HEK293 (cell line): Measurements from ENCODE around the gene PFDN1.

Experiments used
- CTCF ChIA-PET: fragments of 350-600 bp; formaldehyde crosslinking; extraction: SDS; loops from one replicate; lab custom pipeline; 2021; ENCODE audit warnings: antibody characterized with exemption; lab: Yijun Ruan, JAX
- POLR2A ChIA-PET: fragments of 300-600 bp; formaldehyde crosslinking; extraction: SDS; loops from one replicate; lab custom pipeline; 2020; ENCODE audit warnings: antibody characterized with exemption, inconsistent platforms; lab: Yijun Ruan, JAX
- H3K27ac ChIP-seq: fragments of 200-500 bp; sonication (Bioruptor generic); 2 replicates; pipeline ENCODE4 v1.5.1; 2014; ENCODE audit warnings: low read depth, low read length, control low read depth, inconsistent platforms; ENCODE audit errors: extremely low read depth
- H3K36me3 ChIP-seq, 2 experiments: fragments of 200-500 bp in 1 of 2; sonication (Bioruptor generic) in 1 of 2; 1 replicate in 1 of 2; 2 replicates in 1 of 2; pipeline ENCODE4 v1.5.1; 2014 to 2017; ENCODE audit warnings: inconsistent platforms in 2 of 2, low read length in 2 of 2; ENCODE audit not compliant: control insufficient read depth in 2 of 2, insufficient read depth in 1 of 2
- H3K4me1 ChIP-seq: fragments of 200-500 bp; sonication (Bioruptor generic); 2 replicates; pipeline ENCODE4 v1.5.1; 2014; ENCODE audit warnings: mild to moderate bottlenecking, low read length, inconsistent platforms; ENCODE audit not compliant: control insufficient read depth, insufficient read depth
- H3K4me3 ChIP-seq: 2 replicates; pipeline ENCODE4 v1.5.1; 2011; ENCODE audit warnings: low read depth, mild to moderate bottlenecking, control low read depth, low read length, moderate library complexity
- H3K9me3 ChIP-seq: fragments of 200-500 bp; sonication (Bioruptor generic); 2 replicates; pipeline ENCODE4 v1.5.1; 2014; ENCODE audit warnings: low read depth, low read length, inconsistent platforms; ENCODE audit not compliant: control insufficient read depth, insufficient read depth
- BCL11A ChIP-seq: fragments of 450-650 bp; formaldehyde crosslinking; IDR thresholded peaks from 2 replicates; pipeline ENCODE4 v1.5.1; 2016; ENCODE audit warnings: low read depth, missing biosample characterization, missing genetic modification characterization
- FEZF1 ChIP-seq: fragments of 450-650 bp; formaldehyde crosslinking; IDR thresholded peaks from 2 replicates; pipeline ENCODE4 v1.5.1; 2016; ENCODE audit warnings: missing biosample characterization, missing genetic modification characterization
- SCRT2 ChIP-seq: fragments of 450-650 bp; formaldehyde crosslinking; IDR thresholded peaks from 2 replicates; pipeline ENCODE4 v1.5.1; 2016; ENCODE audit warnings: missing biosample characterization, missing genetic modification characterization
- ZBTB7A ChIP-seq: fragments of 450-650 bp; formaldehyde crosslinking; IDR thresholded peaks from 2 replicates; pipeline ENCODE4 v1.5.1; 2016; ENCODE audit warnings: low read depth, missing biosample characterization, missing genetic modification characterization
- ZFHX2 ChIP-seq: fragments of 450-650 bp; formaldehyde crosslinking; conservative IDR thresholded peaks from 2 replicates; pipeline ENCODE4 v1.5.1; 2016; ENCODE audit warnings: missing biosample characterization, missing genetic modification characterization
- ZFP3 ChIP-seq: fragments of 450-650 bp; formaldehyde crosslinking; IDR thresholded peaks from 2 replicates; pipeline ENCODE4 v1.5.1; 2016; ENCODE audit warnings: low read depth, missing biosample characterization, missing genetic modification characterization
- ZFP69B ChIP-seq: fragments of 450-650 bp; formaldehyde crosslinking; IDR thresholded peaks from 2 replicates; pipeline ENCODE4 v1.5.1; 2016; ENCODE audit warnings: missing biosample characterization, missing genetic modification characterization
- ZNF121 ChIP-seq: fragments of 450-650 bp; formaldehyde crosslinking; IDR thresholded peaks from 2 replicates; pipeline ENCODE4 v1.5.1; 2016; ENCODE audit warnings: missing biosample characterization, missing genetic modification characterization
- ZNF324 ChIP-seq: fragments of 450-650 bp; formaldehyde crosslinking; IDR thresholded peaks from 2 replicates; pipeline ENCODE4 v1.5.1; 2016; ENCODE audit warnings: missing biosample characterization, missing genetic modification characterization
- ZNF335 ChIP-seq: fragments of 450-650 bp; formaldehyde crosslinking; conservative IDR thresholded peaks from 2 replicates; pipeline ENCODE4 v1.5.1; 2016; ENCODE audit warnings: missing biosample characterization, missing genetic modification characterization
- ZNF366 ChIP-seq: fragments of 450-650 bp; formaldehyde crosslinking; conservative IDR thresholded peaks from 2 replicates; pipeline ENCODE4 v1.5.1; 2016; ENCODE audit warnings: missing biosample characterization, missing genetic modification characterization
- ZNF394 ChIP-seq: fragments of 450-650 bp; formaldehyde crosslinking; IDR thresholded peaks from 2 replicates; pipeline ENCODE4 v1.5.1; 2016; ENCODE audit warnings: missing biosample characterization, missing genetic modification characterization, mild to moderate bottlenecking, moderate library complexity, borderline replicate concordance
- ZNF501 ChIP-seq: fragments of 450-650 bp; formaldehyde crosslinking; IDR thresholded peaks from 2 replicates; pipeline ENCODE4 v1.5.1; 2016; ENCODE audit warnings: missing biosample characterization, missing genetic modification characterization
- ZNF548 ChIP-seq: fragments of 450-650 bp; formaldehyde crosslinking; IDR thresholded peaks from 2 replicates; pipeline ENCODE4 v1.5.1; 2016; ENCODE audit warnings: missing biosample characterization, missing genetic modification characterization
- ZNF555 ChIP-seq: fragments of 450-650 bp; formaldehyde crosslinking; conservative IDR thresholded peaks from 2 replicates; pipeline ENCODE4 v1.5.1; 2017; ENCODE audit warnings: missing biosample characterization, mild to moderate bottlenecking, missing genetic modification characterization, inconsistent platforms
- ZNF560 ChIP-seq: fragments of 450-650 bp; formaldehyde crosslinking; IDR thresholded peaks from 2 replicates; pipeline ENCODE4 v1.5.1; 2017; ENCODE audit warnings: missing biosample characterization, missing genetic modification characterization, borderline replicate concordance
- ZNF624 ChIP-seq: fragments of 450-650 bp; formaldehyde crosslinking; IDR thresholded peaks from 2 replicates; pipeline ENCODE4 v1.5.1; 2017; ENCODE audit warnings: missing biosample characterization, missing genetic modification characterization
- ZNF629 ChIP-seq: fragments of 450-650 bp; formaldehyde crosslinking; IDR thresholded peaks from 2 replicates; pipeline ENCODE4 v1.5.1; 2017; ENCODE audit warnings: missing biosample characterization, missing genetic modification characterization
- ZNF670 ChIP-seq: fragments of 450-650 bp; formaldehyde crosslinking; IDR thresholded peaks from 2 replicates; pipeline ENCODE4 v1.5.1; 2016; ENCODE audit warnings: missing biosample characterization, missing genetic modification characterization, low read depth
- ZNF830 ChIP-seq: fragments of 450-650 bp; IDR thresholded peaks from 2 replicates; pipeline ENCODE4 v1.5.0; 2018; ENCODE audit warnings: missing biosample characterization, missing genetic modification characterization, low read depth, mild to moderate bottlenecking, moderate library complexity
- ZNF843 ChIP-seq: fragments of 450-650 bp; formaldehyde crosslinking; IDR thresholded peaks from 2 replicates; pipeline ENCODE4 v1.5.1; 2016; ENCODE audit warnings: missing biosample characterization, missing genetic modification characterization
- ZSCAN23 ChIP-seq: fragments of 450-650 bp; formaldehyde crosslinking; IDR thresholded peaks from 2 replicates; pipeline ENCODE4 v1.5.1; 2016; ENCODE audit warnings: missing biosample characterization, missing genetic modification characterization
- ZXDB ChIP-seq: fragments of 450-650 bp; formaldehyde crosslinking; IDR thresholded peaks from 2 replicates; pipeline ENCODE4 v1.5.1; 2016; ENCODE audit warnings: missing biosample characterization, missing genetic modification characterization
- TF ChIP-seq, protein P1 (sequence below): fragments of 450-650 bp; formaldehyde crosslinking; IDR thresholded peaks from 2 replicates; pipeline ENCODE4 v1.5.1; 2017; ENCODE audit warnings: missing biosample characterization, missing genetic modification characterization
- TF ChIP-seq, protein P2 (sequence below): fragments of 450-650 bp; formaldehyde crosslinking; IDR thresholded peaks from 2 replicates; pipeline ENCODE4 v1.5.1; 2016; ENCODE audit warnings: missing biosample characterization, missing genetic modification characterization
- TF ChIP-seq, protein P3 (sequence below): fragments of 450-650 bp; formaldehyde crosslinking; IDR thresholded peaks from 2 replicates; pipeline ENCODE4 v1.5.1; 2016; ENCODE audit warnings: missing biosample characterization, missing genetic modification characterization, low read depth

The PFDN1 gene

DNA sequence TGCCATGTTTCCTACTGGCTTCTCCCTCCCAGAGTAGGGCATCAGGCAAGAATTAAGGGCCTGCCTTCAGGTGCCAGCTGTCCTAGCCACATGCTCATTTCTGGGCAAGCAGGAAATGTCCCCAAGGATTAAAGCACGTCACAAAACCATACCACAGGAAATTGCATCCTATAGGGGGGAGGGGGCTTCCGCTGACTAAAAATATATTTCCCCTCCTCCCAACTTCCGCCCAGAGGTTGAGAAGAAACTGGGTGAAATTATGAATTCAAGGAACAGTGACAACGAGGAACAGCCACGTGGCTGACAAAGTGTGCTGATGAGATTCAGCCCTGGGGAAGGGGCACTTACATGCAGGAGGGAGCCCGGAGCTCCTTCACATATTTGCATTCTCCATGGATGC lies 39.4 kb upstream of the PFDN1 start:
- CTCF ChIA-PET: interaction anchor here (0.6 to 17.1 kb wide), 2 partner anchors 100 to 215 kb away, joined by 3 to 660 read pairs; partner anchors contain the start of gene SRA1
- no peak overlapping the region for H3K4me3 ChIP-seq
- no peaks in the 10 kb centered on the region for H3K9me3 ChIP-seq
- no peaks in the 10 kb centered on the region for H3K4me1 ChIP-seq
- TF ChIP-seq ZNF624 (tag by site-specific recombination) (no peak), ZNF548 (no peak), ZNF670 (tag by site-specific recombination) (no peak), ZBTB7A (tag by site-specific recombination) (no peak)
- TF ChIP-seq, all 188 proteins: peak for 0
- Histone ChIP-seq H3K36me3 (peaks cover 0 to 22% of the 10 kb centered on the region in 2 experiments; a peak in 1 of 3 replicates), H3K27ac (no peak overlapping the region)
- POLR2A ChIA-PET: no interaction called here

DNA sequence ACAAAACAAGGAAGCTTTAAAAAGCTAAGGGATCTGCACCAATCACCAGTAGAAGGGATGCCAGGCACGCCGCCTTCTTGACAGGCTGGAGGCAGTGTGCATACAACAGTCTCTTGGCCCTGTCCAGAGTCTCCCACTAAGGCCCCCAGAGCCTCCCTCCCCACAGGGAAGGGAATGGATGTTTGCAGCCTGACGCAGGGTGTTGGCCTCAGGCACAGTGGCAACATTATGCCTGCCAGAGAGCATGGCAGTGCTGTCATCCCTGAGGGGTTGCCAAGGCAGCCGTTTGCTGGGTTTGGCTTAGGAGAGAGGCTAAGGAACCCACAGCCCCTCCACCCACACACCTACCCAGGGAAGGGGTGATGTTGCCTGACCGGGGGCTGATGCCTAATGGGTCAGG lies 38.7 kb upstream of the PFDN1 start:
- ChIA-PET POLR2A (no interaction called here), CTCF (interaction anchor here (17.1 kb wide), 1 partner anchor 99 kb away, joined by 660 read pairs; no protein-coding TSS in a partner anchor)
- H3K36me3 ChIP-seq: peaks cover 0 to 25% of the 10 kb centered on the region in 2 experiments; a peak in 1 of 3 replicates
- H3K4me1 ChIP-seq: no peaks in the 10 kb centered on the region
- H3K4me3 ChIP-seq: no peak overlapping the region
- no peak overlapping the region for H3K27ac ChIP-seq
- no peaks in the 10 kb centered on the region for H3K9me3 ChIP-seq
- TF ChIP-seq ZNF548: no peak
- peak; percentile 62 for TF ChIP-seq ZFHX2 (tag by site-specific recombination)

DNA sequence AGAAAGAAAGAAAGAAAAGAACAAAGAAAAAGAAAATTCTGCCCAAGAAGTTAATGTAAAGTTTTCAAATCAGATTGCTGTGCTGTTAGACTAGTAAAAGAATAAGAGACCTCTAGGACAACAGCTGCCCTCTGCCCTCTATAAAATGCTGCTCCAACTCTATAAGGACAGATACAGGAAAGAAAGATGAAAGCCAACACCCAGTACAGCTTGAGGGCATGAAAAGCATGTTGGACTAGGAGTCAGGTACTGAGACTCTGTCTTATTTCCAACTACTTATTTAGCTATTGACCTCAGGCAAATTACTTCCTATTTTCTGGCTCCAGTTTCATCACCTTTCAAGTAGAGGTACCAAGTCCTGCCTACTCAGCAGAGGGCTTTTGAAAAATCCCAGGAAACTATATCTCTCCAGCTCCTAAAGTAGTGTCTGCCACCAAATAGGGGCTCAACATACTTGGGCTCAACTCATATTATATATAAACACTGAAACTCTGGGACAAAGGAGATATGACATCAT lies 37.8 kb upstream of the PFDN1 start:
- H3K27ac ChIP-seq: no peak overlapping the region

DNA sequence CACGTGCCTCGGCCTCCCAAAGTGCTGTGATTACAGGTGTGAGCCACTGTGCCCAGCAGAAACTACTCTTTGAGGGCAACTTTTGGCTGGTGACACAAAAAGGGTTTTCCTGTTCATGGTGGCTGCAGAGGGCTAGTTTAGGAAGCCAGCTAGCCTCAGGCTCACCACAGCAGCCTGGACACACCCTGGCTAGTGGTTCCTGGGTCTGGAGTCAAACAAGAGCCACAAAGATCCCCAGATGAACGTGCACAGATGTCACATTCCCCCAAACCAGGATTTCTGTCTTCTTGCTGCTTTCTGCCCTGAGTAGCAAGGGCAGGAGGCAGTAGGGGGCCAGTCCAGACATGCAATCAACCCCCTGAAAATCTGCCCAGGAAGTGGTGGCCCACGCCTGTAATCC lies 36.7 kb upstream of the PFDN1 start:
- Histone ChIP-seq H3K36me3 (peaks cover 0 to 37% of the 10 kb centered on the region in 2 experiments; a peak in 1 of 3 replicates), H3K27ac (no peak overlapping the region), H3K4me3 (no peak overlapping the region), H3K4me1 (no peaks in the 10 kb centered on the region), H3K9me3 (no peaks in the 10 kb centered on the region)
- ChIA-PET CTCF (interaction anchor here (17.1 kb wide), 1 partner anchor 97 kb away, joined by 660 read pairs; no protein-coding TSS in a partner anchor), POLR2A (interaction anchor here (1.3 kb wide), 1 partner anchor 11 kb away, joined by 3 read pairs; no protein-coding TSS in a partner anchor)
- TF ChIP-seq ZNF629 (tag by site-specific recombination) (no peak), ZXDB (no peak), BCL11A (tag by site-specific recombination) (no peak), ZSCAN23 (tag by site-specific recombination) (no peak), SCRT2 (tag by site-specific recombination) (no peak), ZNF555 (tag by site-specific recombination) (no peak), ZFP69B (no peak), FEZF1 (tag by site-specific recombination) (no peak), ZNF335 (tag by site-specific recombination) (no peak), ZFP3 (tag by site-specific recombination) (no peak), ZNF501 (tag by site-specific recombination) (no peak), ZNF843 (tag by site-specific recombination) (no peak)
- TF ChIP-seq, protein P1, sequence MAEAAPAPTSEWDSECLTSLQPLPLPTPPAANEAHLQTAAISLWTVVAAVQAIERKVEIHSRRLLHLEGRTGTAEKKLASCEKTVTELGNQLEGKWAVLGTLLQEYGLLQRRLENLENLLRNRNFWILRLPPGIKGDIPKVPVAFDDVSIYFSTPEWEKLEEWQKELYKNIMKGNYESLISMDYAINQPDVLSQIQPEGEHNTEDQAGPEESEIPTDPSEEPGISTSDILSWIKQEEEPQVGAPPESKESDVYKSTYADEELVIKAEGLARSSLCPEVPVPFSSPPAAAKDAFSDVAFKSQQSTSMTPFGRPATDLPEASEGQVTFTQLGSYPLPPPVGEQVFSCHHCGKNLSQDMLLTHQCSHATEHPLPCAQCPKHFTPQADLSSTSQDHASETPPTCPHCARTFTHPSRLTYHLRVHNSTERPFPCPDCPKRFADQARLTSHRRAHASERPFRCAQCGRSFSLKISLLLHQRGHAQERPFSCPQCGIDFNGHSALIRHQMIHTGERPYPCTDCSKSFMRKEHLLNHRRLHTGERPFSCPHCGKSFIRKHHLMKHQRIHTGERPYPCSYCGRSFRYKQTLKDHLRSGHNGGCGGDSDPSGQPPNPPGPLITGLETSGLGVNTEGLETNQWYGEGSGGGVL (tag by site-specific recombination): no peak
- TF ChIP-seq, protein P2, sequence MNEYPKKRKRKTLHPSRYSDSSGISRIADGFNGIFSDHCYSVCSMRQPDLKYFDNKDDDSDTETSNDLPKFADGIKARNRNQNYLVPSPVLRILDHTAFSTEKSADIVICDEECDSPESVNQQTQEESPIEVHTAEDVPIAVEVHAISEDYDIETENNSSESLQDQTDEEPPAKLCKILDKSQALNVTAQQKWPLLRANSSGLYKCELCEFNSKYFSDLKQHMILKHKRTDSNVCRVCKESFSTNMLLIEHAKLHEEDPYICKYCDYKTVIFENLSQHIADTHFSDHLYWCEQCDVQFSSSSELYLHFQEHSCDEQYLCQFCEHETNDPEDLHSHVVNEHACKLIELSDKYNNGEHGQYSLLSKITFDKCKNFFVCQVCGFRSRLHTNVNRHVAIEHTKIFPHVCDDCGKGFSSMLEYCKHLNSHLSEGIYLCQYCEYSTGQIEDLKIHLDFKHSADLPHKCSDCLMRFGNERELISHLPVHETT: no peak

More for the DNA sequence above, 37.8 kb upstream of the PFDN1 start:
- peaks cover 0 to 30% of the 10 kb centered on the region in 2 experiments; a peak in 1 of 3 replicates for H3K36me3 ChIP-seq
- ChIA-PET CTCF (interaction anchor here (0.7 to 17.1 kb wide), 3 partner anchors 8 to 98 kb away, joined by 3 to 660 read pairs (median 12); no protein-coding TSS in a partner anchor), POLR2A (interaction anchor here (1.3 kb wide), 1 partner anchor 12 kb away, joined by 3 read pairs; no protein-coding TSS in a partner anchor)
- no peak overlapping the region for H3K4me3 ChIP-seq
- TF ChIP-seq ZNF366 (tag by site-specific recombination) (no peak), ZNF121 (tag by site-specific recombination) (no peak), ZNF830 (no peak), ZNF394 (tag by site-specific recombination) (no peak), ZNF560 (no peak), ZNF324 (tag by site-specific recombination) (no peak)
- TF ChIP-seq, protein P3, sequence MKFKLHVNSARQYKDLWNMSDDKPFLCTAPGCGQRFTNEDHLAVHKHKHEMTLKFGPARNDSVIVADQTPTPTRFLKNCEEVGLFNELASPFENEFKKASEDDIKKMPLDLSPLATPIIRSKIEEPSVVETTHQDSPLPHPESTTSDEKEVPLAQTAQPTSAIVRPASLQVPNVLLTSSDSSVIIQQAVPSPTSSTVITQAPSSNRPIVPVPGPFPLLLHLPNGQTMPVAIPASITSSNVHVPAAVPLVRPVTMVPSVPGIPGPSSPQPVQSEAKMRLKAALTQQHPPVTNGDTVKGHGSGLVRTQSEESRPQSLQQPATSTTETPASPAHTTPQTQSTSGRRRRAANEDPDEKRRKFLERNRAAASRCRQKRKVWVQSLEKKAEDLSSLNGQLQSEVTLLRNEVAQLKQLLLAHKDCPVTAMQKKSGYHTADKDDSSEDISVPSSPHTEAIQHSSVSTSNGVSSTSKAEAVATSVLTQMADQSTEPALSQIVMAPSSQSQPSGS (tag by site-specific recombination): 0 out of 2 replicates have a peak, but pooled peaks have one; percentile 24
- H3K4me1 ChIP-seq: no peaks in the 10 kb centered on the region
- H3K9me3 ChIP-seq: no peaks in the 10 kb centered on the region
